T1000 (cell line): ENCODE data around the gene LYAR.

ENCODE experiments used
- DNase-seq: peaks from one replicate; lab custom pipeline; 2025; ENCODE audit warnings: mixed read lengths; lab: John Stamatoyannopoulos, UW

LYAR gene

GRCh38 chr4:4315461-4316149, 25.7 kb upstream of the LYAR start:
- DNase-seq, result no peak

- no peak for DNase-seq
Measured at GRCh38 chr4:4311193-4311592, 21.2 kb upstream of the LYAR start.

GRCh38 chr4:4308800-4309441, 19.0 kb upstream of the LYAR start:
- no peak for DNase-seq

GRCh38 chr4:4306920-4307319, 17.0 kb upstream of the LYAR start:
- no peak for DNase-seq

GRCh38 chr4:4302416-4302815, 12.5 kb upstream of the LYAR start:
- DNase-seq, result no peak

GRCh38 chr4:4302001-4302400, 12.0 kb upstream of the LYAR start:
- DNase-seq, result no peak

- DNase-seq, result no peak
Measured at GRCh38 chr4:4299006-4299405, 9.1 kb upstream of the LYAR start.

GRCh38 chr4:4296283-4296846, 6.4 kb upstream of the LYAR start:
- no peak for DNase-seq

GRCh38 chr4:4293279-4293678, 3.3 kb upstream of the LYAR start:
- no peak for DNase-seq

- DNase-seq, result no peak
Measured at GRCh38 chr4:4289597-4289940, 385 bp downstream of the LYAR start.

- no peak for DNase-seq
Measured at GRCh38 chr4:4289055-4289454, 899 bp downstream of the LYAR start.

GRCh38 chr4:4288098-4288497, 1.9 kb downstream of the LYAR start:
- no peak for DNase-seq

GRCh38 chr4:4284827-4285618, 4.9 kb downstream of the LYAR start:
- no peak for DNase-seq

GRCh38 chr4:4281787-4282186, 8.2 kb downstream of the LYAR start:
- DNase-seq, result no peak

GRCh38 chr4:4277531-4277930, 12.4 kb downstream of the LYAR start:
- DNase-seq, result no peak

GRCh38 chr4:4274226-4274625, 15.7 kb downstream of the LYAR start:
- DNase-seq, result no peak

GRCh38 chr4:4271912-4272311, 18.0 kb downstream of the LYAR start:
- DNase-seq, result no peak

GRCh38 chr4:4270529-4270928, 19.4 kb downstream of the LYAR start:
- DNase-seq, result no peak

GRCh38 chr4:4269856-4270255, 20.1 kb downstream of the LYAR start:
- DNase-seq, result no peak

- no peak for DNase-seq
Measured at GRCh38 chr4:4269331-4269731, 20.6 kb downstream of the LYAR start.

- DNase-seq, result no peak
Measured at GRCh38 chr4:4268776-4269175, 21.2 kb downstream of the LYAR start.

GRCh38 chr4:4267981-4268380, 22.0 kb downstream of the LYAR start:
- DNase-seq, result no peak

GRCh38 chr4:4260185-4260751, 29.7 kb downstream of the LYAR start:
- no peak for DNase-seq
